HepG2 (cell line): ENCODE results near the gene TM4SF20. TPM values are rescaled to one million over a fixed set of nuclear protein-coding genes. Genes with fewer than 3 reads are reported as not detected.

ENCODE experiments used
- ATRX ChIP-seq: sonication (generic); formaldehyde crosslinking; IDR thresholded peaks from 2 replicates; pipeline ENCODE4 v1.4.0; 2020; ENCODE audit warnings: missing genetic modification reagents, borderline replicate concordance
- CBFB ChIP-seq: sonication (generic); formaldehyde crosslinking; IDR thresholded peaks from 2 replicates; pipeline ENCODE4 v1.4.0; 2020; ENCODE audit warnings: missing genetic modification reagents
- MTA3 ChIP-seq: sonication (generic); formaldehyde crosslinking; IDR thresholded peaks from 2 replicates; pipeline ENCODE4 v1.4.0; 2020; ENCODE audit warnings: missing genetic modification reagents
- RAD51 ChIP-seq: fragments of 450-650 bp; IDR thresholded peaks from 2 replicates; pipeline ENCODE4 v1.6.1; 2016; ENCODE audit warnings: borderline replicate concordance
- REXO4 ChIP-seq: sonication (generic); formaldehyde crosslinking; IDR thresholded peaks from 2 replicates; pipeline ENCODE4 v1.8.0; 2022; ENCODE audit warnings: missing genetic modification reagents, mild to moderate bottlenecking, borderline replicate concordance
- ZBTB21 ChIP-seq: sonication (generic); formaldehyde crosslinking; IDR thresholded peaks from 2 replicates; pipeline ENCODE4 v1.4.0; 2020; ENCODE audit warnings: missing genetic modification reagents
- ZNF263 ChIP-seq: sonication (generic); formaldehyde crosslinking; IDR thresholded peaks from 2 replicates; pipeline ENCODE4 v1.4.0; 2020; ENCODE audit warnings: missing genetic modification reagents
- ZNF343 ChIP-seq: sonication (generic); formaldehyde crosslinking; IDR thresholded peaks from 2 replicates; pipeline ENCODE4 v1.4.0; 2020; ENCODE audit warnings: mild to moderate bottlenecking, missing genetic modification reagents
- polyA plus RNA-seq, 8 experiments: library from polyadenylated mRNA; depleted of rRNA in 3 of 8; stranded (reverse) in 7 of 8; unstranded in 1 of 8; fragments of >200 nt; fragmentation: Illumina TruSeq in 4 of 8; extraction: Trizol in 4 of 8; gene quantifications; 2 replicates each; pipeline versions ENCODE4 v1.2.1 to v1.2.3, GENCODE V29; 2011 to 2016; ENCODE audit warnings: low read depth in 4 of 8, missing spikeins in 1 of 8, mixed read lengths in 1 of 8; ENCODE audit not compliant: insufficient read depth in 1 of 8
- total RNA-seq, 5 experiments: library from RNA; depleted of rRNA; stranded (reverse); fragments of >200 nt; fragmentation: Illumina TruSeq; extraction: Trizol; gene quantifications; 2 replicates each; pipeline ENCODE4 v1.2.3, GENCODE V29; 2016; ENCODE audit warnings: low read depth in 1 of 5
- TF ChIP-seq, protein P1 (sequence below): sonication (generic); formaldehyde crosslinking; IDR thresholded peaks from 2 replicates; pipeline ENCODE4 v1.4.0; 2020; ENCODE audit warnings: missing genetic modification reagents
- TF ChIP-seq, protein P2 (sequence below): sonication (generic); formaldehyde crosslinking; IDR thresholded peaks from 2 replicates; pipeline ENCODE4 v1.5.0; 2020; ENCODE audit warnings: mild to moderate bottlenecking, missing genetic modification reagents
- TF ChIP-seq, protein P3 (sequence below), 2 experiments: fragments of 450-650 bp in 1 of 2; sonication (generic) in 1 of 2; formaldehyde crosslinking in 1 of 2; IDR thresholded peaks; 2 replicates each; pipeline versions ENCODE4 v1.6.1 to v1.8.0; 2016 to 2022; ENCODE audit warnings: antibody characterized with exemption in 1 of 2, mild to moderate bottlenecking in 1 of 2, missing genetic modification reagents in 1 of 2

Gene TM4SF20
- total and polyA plus RNA-seq, 2 of the 13 experiments (the other 11 are each of a cell fraction or from before 2014, with no cell fraction given), result not detected

DNA sequence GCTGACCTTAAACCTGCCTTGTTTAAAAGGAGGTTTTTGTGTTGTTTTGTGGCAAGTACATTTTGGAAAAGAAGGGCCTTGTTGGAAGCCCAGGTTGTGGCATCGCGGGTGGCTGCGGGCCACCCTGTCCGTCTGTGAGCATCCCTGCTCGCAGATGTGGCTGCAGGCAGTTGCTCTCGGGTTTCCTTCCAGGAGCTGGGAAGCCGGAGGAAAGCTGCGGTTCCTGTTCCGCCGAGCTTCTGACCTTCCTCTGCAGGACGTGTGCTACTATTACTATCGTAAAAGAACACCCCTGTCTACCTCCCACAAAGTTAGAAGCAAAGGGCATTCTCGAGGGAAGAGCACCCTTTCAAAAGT lies 53.3 kb downstream of the TM4SF20 start (continued):
- TF ChIP-seq, protein P1, sequence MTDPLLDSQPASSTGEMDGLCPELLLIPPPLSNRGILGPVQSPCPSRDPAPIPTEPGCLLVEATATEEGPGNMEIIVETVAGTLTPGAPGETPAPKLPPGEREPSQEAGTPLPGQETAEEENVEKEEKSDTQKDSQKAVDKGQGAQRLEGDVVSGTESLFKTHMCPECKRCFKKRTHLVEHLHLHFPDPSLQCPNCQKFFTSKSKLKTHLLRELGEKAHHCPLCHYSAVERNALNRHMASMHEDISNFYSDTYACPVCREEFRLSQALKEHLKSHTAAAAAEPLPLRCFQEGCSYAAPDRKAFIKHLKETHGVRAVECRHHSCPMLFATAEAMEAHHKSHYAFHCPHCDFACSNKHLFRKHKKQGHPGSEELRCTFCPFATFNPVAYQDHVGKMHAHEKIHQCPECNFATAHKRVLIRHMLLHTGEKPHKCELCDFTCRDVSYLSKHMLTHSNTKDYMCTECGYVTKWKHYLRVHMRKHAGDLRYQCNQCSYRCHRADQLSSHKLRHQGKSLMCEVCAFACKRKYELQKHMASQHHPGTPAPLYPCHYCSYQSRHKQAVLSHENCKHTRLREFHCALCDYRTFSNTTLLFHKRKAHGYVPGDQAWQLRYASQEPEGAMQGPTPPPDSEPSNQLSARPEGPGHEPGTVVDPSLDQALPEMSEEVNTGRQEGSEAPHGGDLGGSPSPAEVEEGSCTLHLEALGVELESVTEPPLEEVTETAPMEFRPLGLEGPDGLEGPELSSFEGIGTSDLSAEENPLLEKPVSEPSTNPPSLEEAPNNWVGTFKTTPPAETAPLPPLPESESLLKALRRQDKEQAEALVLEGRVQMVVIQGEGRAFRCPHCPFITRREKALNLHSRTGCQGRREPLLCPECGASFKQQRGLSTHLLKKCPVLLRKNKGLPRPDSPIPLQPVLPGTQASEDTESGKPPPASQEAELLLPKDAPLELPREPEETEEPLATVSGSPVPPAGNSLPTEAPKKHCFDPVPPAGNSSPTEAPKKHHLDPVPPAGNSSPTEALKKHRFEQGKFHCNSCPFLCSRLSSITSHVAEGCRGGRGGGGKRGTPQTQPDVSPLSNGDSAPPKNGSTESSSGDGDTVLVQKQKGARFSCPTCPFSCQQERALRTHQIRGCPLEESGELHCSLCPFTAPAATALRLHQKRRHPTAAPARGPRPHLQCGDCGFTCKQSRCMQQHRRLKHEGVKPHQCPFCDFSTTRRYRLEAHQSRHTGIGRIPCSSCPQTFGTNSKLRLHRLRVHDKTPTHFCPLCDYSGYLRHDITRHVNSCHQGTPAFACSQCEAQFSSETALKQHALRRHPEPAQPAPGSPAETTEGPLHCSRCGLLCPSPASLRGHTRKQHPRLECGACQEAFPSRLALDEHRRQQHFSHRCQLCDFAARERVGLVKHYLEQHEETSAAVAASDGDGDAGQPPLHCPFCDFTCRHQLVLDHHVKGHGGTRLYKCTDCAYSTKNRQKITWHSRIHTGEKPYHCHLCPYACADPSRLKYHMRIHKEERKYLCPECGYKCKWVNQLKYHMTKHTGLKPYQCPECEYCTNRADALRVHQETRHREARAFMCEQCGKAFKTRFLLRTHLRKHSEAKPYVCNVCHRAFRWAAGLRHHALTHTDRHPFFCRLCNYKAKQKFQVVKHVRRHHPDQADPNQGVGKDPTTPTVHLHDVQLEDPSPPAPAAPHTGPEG (CRISPR knock-in tag), result no peak
- no peak for TF ChIP-seq MTA3 (CRISPR knock-in tag)
- TF ChIP-seq RAD51, result no peak
- no peak for TF ChIP-seq CBFB
- TF ChIP-seq REXO4, result no peak
- no peak for TF ChIP-seq ZNF343 (CRISPR knock-in tag)
- TF ChIP-seq, protein P2, sequence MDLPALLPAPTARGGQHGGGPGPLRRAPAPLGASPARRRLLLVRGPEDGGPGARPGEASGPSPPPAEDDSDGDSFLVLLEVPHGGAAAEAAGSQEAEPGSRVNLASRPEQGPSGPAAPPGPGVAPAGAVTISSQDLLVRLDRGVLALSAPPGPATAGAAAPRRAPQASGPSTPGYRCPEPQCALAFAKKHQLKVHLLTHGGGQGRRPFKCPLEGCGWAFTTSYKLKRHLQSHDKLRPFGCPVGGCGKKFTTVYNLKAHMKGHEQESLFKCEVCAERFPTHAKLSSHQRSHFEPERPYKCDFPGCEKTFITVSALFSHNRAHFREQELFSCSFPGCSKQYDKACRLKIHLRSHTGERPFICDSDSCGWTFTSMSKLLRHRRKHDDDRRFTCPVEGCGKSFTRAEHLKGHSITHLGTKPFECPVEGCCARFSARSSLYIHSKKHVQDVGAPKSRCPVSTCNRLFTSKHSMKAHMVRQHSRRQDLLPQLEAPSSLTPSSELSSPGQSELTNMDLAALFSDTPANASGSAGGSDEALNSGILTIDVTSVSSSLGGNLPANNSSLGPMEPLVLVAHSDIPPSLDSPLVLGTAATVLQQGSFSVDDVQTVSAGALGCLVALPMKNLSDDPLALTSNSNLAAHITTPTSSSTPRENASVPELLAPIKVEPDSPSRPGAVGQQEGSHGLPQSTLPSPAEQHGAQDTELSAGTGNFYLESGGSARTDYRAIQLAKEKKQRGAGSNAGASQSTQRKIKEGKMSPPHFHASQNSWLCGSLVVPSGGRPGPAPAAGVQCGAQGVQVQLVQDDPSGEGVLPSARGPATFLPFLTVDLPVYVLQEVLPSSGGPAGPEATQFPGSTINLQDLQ, result no peak
- TF ChIP-seq, protein P3, sequence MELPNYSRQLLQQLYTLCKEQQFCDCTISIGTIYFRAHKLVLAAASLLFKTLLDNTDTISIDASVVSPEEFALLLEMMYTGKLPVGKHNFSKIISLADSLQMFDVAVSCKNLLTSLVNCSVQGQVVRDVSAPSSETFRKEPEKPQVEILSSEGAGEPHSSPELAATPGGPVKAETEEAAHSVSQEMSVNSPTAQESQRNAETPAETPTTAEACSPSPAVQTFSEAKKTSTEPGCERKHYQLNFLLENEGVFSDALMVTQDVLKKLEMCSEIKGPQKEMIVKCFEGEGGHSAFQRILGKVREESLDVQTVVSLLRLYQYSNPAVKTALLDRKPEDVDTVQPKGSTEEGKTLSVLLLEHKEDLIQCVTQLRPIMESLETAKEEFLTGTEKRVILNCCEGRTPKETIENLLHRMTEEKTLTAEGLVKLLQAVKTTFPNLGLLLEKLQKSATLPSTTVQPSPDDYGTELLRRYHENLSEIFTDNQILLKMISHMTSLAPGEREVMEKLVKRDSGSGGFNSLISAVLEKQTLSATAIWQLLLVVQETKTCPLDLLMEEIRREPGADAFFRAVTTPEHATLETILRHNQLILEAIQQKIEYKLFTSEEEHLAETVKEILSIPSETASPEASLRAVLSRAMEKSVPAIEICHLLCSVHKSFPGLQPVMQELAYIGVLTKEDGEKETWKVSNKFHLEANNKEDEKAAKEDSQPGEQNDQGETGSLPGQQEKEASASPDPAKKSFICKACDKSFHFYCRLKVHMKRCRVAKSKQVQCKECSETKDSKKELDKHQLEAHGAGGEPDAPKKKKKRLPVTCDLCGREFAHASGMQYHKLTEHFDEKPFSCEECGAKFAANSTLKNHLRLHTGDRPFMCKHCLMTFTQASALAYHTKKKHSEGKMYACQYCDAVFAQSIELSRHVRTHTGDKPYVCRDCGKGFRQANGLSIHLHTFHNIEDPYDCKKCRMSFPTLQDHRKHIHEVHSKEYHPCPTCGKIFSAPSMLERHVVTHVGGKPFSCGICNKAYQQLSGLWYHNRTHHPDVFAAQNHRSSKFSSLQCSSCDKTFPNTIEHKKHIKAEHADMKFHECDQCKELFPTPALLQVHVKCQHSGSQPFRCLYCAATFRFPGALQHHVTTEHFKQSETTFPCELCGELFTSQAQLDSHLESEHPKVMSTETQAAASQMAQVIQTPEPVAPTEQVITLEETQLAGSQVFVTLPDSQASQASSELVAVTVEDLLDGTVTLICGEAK (IDR thresholded peaks at IDR 0.05), result no peak
- TF ChIP-seq, protein P3 (CRISPR knock-in tag; IDR thresholded peaks at IDR 0.05), result no peak
- no peak for TF ChIP-seq ZNF263 (CRISPR knock-in tag)
- no peak for TF ChIP-seq ZBTB21 (CRISPR knock-in tag)
- no peak for TF ChIP-seq ATRX (CRISPR knock-in tag)
